Neuron (in vitro differentiated cells): Measurements from ENCODE around the gene MISP3.

ENCODE experiments used
- H2AFZ ChIP-seq: one replicate; pipeline ENCODE4 v1.6.1; 2013; ENCODE audit warnings: low read depth, mild to moderate bottlenecking, inconsistent platforms, low read length, moderate library complexity
- H3K27me3 ChIP-seq: one replicate; pipeline ENCODE4 v1.6.1; 2013; ENCODE audit warnings: low read length; ENCODE audit not compliant: insufficient read depth
- H3K36me3 ChIP-seq: one replicate; pipeline ENCODE4 v1.6.1; 2013; ENCODE audit warnings: low read length; ENCODE audit not compliant: insufficient read depth
- H3K4me1 ChIP-seq: one replicate; pipeline ENCODE4 v1.6.1; 2013; ENCODE audit warnings: low read length; ENCODE audit not compliant: insufficient read depth
- H3K4me3 ChIP-seq: 2 replicates; pipeline ENCODE4 v1.5.1; 2013; ENCODE audit warnings: mild to moderate bottlenecking, low read length, moderate library complexity
- H3K9me3 ChIP-seq: one replicate; pipeline ENCODE4 v1.6.1; 2013; ENCODE audit warnings: low read length

Gene MISP3

DNA sequence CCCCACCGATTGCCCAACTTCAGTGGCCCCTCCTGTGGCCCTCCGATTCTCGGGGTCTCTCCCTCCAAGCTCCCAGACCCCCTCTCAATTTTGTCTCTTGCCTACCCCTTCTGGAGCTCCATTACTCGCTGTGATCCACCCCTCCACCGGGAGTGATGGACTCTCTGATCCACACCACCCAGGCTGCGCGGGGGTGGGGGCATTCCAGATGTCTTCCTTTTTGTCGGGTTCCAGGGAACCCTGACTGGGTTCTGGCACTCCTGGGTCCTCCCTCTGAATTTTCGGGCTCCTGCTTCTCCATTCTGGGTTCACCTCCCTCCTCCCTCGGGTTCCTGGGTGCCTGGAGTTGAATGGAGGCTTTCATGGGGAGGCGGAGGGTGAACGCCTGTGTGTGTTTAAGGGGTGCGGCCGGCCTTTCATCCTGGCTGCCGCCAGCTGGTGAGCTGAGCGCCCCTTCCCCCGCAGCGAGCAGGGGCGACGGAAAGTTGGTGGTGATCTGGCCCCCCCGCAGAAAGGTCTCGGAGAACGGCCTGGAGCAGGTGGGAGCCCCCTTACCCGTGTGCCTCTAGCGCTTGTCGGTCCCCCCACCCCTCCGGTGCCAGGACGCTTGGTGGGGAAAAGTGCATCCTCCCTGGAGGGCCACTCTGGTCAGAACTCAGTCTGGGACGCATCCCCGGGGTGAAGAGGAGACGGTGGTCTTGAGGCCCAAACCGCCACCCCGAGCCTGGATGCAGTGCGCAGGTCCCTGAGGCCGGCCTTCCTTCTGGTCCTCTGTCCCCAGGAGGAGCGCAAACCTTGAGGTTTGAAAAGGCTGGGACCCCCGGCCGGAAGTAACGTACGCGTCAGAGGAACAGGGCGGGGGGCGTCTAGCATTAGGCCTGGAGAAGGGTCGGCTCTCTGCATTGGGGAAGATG is 1.6 kb downstream of the MISP3 start:
- peak overlapping the region; percentile 59 for H3K4me3 ChIP-seq
- H3K9me3 ChIP-seq: no peaks in the 10 kb centered on the region
- H3K27me3 ChIP-seq: no peaks in the 10 kb centered on the region
- H3K4me1 ChIP-seq: peaks cover 14% of the 10 kb centered on the region
- H3K36me3 ChIP-seq: no peaks in the 10 kb centered on the region
- H2AFZ ChIP-seq: peak overlapping the region; percentile 74

GRCh38 chr19:14078411-14078810 is 5.8 kb downstream of the MISP3 start:
- no peaks in the 10 kb centered on the region for H3K27me3 ChIP-seq

DNA sequence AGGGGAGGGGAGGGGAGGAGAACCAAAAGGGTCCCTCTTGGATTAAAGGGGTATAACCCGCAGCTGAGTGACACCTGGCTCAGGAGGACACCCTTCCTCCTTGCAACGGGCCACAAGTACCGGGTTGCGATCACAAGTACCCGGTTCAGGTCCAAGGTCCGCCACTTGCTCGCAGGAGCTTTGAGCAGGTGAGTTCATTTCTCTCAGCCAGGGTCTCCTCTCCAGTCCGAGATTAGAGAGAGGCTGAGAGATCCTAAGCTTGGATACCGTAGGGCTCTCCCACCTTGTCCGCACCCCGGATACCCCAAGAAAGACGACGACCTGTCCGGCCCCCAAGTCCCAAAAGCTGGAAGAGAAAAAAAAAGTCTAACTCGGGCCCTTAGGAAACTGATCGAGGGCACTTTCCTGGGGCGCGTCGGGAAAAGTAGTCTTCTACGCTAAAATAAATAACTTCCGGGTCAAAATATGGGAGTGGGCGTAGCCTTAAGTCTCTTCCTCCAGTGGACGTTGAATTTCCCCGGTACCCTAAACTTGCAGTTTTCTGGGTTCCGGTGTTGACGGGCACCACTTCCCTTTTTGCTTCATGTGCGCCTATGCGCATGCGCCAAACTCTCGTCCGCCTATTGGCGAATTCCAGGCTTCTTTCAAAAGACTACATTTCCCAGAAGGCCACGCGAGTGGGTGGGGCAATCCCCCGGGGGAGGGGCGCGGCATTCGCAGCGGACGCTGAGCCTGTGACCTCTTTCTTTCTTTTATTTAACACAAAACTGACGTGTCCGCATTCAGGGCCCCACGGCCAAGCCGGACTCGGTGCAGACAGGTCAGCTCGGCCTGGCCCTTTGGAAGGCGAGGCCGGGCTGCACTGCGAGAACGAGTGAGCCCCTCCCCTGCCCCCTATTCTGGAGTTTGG is 8.6 kb downstream of the MISP3 start:
- no peaks in the 10 kb centered on the region for H3K27me3 ChIP-seq
- peak overlapping the region; percentile 69 for H3K4me3 ChIP-seq
- no peaks in the 10 kb centered on the region for H3K9me3 ChIP-seq
- no peaks in the 10 kb centered on the region for H3K36me3 ChIP-seq
- peaks cover 9% of the 10 kb centered on the region for H3K4me1 ChIP-seq
- peak overlapping the region; percentile 70 for H2AFZ ChIP-seq

More at GRCh38 chr19:14078411-14078810, 5.8 kb downstream of the MISP3 start:
- no peak overlapping the region for H3K4me3 ChIP-seq
- H2AFZ ChIP-seq: no peak overlapping the region
- H3K36me3 ChIP-seq: no peaks in the 10 kb centered on the region
- H3K4me1 ChIP-seq: peaks cover 14% of the 10 kb centered on the region
- H3K9me3 ChIP-seq: no peaks in the 10 kb centered on the region

DNA sequence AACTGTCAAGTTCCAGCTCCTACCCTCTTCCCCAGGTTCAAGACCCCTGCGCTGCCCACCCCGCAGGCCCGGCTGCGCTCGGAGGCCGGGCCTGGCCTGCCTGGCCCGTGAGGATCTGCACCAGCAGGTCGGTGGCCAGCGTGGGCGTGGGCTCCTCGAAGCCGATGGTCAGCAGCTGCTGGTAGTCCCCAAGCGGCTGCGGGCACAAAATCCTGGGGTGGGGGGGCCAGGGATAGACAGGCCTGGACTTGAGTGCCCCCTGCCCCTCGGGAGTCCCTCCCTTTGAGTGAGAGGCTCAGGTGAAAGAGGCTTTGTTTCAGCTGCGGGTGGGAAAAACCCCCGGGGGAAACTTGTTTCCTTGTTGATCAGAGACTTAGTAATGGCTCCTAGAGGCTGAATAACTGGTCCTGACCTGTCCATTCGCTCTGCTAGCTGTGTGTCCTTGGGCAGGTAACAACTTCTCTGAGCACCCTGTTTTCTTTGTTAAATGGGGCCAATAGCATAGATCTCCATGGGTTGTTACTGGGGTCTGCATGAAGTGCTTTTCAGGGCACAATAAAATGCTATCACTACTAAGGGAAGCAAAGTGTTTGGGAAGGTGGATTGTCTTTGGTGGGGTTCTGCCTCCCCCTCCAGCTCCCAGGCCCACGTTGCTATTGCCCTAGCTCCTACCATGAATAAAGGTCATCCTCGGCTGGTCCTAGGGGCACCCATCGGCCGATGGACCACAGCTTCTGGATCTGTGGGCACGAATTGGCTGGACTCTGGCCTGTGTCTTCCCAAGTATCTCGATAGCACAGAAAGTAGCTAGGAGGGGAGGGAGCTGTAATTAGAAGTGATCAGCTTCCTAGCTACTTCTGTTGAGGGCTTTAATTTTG is 9.4 kb downstream of the MISP3 start:
- H3K4me1 ChIP-seq: peaks cover 9% of the 10 kb centered on the region

GRCh38 chr19:14082675-14082960 is 10.0 kb downstream of the MISP3 start:
- H2AFZ ChIP-seq: no peak overlapping the region
- no peaks in the 10 kb centered on the region for H3K9me3 ChIP-seq
- H3K27me3 ChIP-seq: no peaks in the 10 kb centered on the region
- H3K4me1 ChIP-seq: peaks cover 9% of the 10 kb centered on the region
- peaks cover 5% of the 10 kb centered on the region for H3K36me3 ChIP-seq
- no peak overlapping the region for H3K4me3 ChIP-seq

More for the DNA sequence above, 9.4 kb downstream of the MISP3 start:
- Histone ChIP-seq H3K36me3 (peaks cover 2% of the 10 kb centered on the region), H3K9me3 (no peaks in the 10 kb centered on the region), H2AFZ (peak overlapping the region; percentile 70), H3K27me3 (no peaks in the 10 kb centered on the region), H3K4me3 (peak overlapping the region; percentile 69)

DNA sequence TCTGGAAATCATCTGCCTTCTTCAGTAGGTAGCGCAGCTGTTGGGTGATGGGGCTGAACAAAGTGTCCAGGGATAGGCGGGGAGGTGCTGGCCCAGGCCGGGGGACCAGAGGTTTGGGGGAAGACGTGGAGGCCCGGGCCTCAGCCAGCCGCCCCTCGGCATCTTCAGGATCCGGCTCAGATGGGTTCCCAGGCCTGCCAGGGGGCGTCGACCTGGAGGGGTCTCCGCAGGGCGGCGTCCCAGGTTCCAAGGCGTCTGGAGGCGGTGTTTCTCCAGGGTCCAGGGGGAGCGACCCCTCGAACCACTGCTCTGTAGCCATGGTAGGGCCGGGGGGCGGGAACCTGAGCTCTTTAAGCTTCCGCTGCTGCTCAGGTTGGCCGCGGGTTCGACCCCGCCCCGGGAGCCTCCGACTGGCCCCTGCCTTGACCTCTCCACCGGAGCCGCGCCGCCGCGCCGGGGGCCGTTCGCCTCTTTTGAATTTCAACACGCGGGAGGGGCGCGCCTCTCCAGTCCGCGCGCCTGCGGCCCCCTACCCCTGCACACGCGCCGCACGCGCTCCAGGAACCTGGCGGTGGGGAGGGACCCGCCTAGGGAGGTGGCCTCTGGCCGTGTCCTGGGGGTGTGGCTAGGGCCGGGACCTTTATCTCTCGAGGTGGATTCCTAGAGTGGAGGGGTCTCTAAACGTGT is 12.9 kb downstream of the MISP3 start, which contains the start of gene C19orf67:
Gene C19orf67, minus strand, starts transcription at position 475 of the 687 bp plus-strand sequence. Its CDS starts 156 bp downstream, at position 319.
- Histone ChIP-seq H3K4me3 (no peak within 1 kb of the TSS), H3K27me3 (no peaks in the 10 kb centered on the region), H3K36me3 (peaks cover 17% of the 10 kb centered on the region), H3K9me3 (no peaks in the 10 kb centered on the region), H3K4me1 (peaks cover 14% of the 10 kb centered on the region), H2AFZ (no peak within 1 kb of the TSS)

- Histone ChIP-seq H2AFZ (no peak overlapping the region), H3K36me3 (peaks cover 17% of the 10 kb centered on the region), H3K4me1 (peaks cover 14% of the 10 kb centered on the region), H3K27me3 (no peaks in the 10 kb centered on the region), H3K9me3 (no peaks in the 10 kb centered on the region), H3K4me3 (no peak overlapping the region)
Observed at GRCh38 chr19:14086098-14086497, 13.5 kb downstream of the MISP3 start.

- peaks cover 17% of the 10 kb centered on the region for H3K36me3 ChIP-seq
- H3K27me3 ChIP-seq: no peaks in the 10 kb centered on the region
- peaks cover 10% of the 10 kb centered on the region for H3K4me1 ChIP-seq
- peak overlapping the region; percentile 77 for H3K4me3 ChIP-seq
- H2AFZ ChIP-seq: no peak overlapping the region
- H3K9me3 ChIP-seq: peaks cover 7% of the 10 kb centered on the region
Observed at GRCh38 chr19:14088634-14089411, 16.2 kb downstream of the MISP3 start.

GRCh38 chr19:14089412-14089661 is 16.8 kb downstream of the MISP3 start:
- H3K36me3 ChIP-seq: peaks cover 17% of the 10 kb centered on the region
- peaks cover 10% of the 10 kb centered on the region for H3K4me1 ChIP-seq
- H3K9me3 ChIP-seq: peaks cover 7% of the 10 kb centered on the region
- peak overlapping the region; percentile 63 for H2AFZ ChIP-seq
- H3K27me3 ChIP-seq: no peaks in the 10 kb centered on the region
- peak overlapping the region; percentile 77 for H3K4me3 ChIP-seq

- H2AFZ ChIP-seq: peak overlapping the region; percentile 63
- H3K4me3 ChIP-seq: peak overlapping the region; percentile 77
- peaks cover 7% of the 10 kb centered on the region for H3K9me3 ChIP-seq
- H3K27me3 ChIP-seq: no peaks in the 10 kb centered on the region
- peaks cover 17% of the 10 kb centered on the region for H3K36me3 ChIP-seq
- H3K4me1 ChIP-seq: peaks cover 10% of the 10 kb centered on the region
Observed at GRCh38 chr19:14089662-14090508, 17.3 kb downstream of the MISP3 start.

DNA sequence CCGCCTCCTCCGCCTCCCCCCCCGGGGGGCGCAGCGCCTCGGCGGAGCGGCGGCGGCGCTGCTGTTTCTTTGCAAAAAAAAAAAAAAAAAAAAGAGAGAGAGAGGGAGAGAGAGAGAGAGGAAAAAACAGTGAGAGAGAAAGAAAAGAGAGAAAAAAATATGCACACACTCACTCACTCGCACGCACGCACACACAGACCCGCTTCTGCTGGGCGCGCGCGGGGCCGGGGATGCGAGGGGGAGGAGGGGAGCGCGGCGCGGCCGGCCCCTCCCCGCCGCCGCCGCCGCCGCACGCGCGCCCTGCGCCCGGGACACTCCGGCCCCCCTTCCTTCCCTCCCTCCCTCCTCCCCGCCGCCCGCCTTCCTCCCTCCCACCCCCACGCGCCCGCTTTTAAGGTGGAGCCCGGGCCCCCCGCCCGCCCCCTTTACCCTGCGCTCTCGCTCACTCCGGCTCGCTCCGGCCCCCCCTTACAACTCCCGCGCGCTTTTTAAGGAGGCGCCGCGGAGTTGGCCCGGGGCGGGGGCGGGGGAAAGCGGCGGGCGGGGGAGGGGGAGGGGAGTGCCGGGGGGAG is 18.0 kb downstream of the MISP3 start, which contains the start of gene SAMD1:
Gene SAMD1, minus strand, starts transcription at position 243 of the 572 bp plus-strand sequence.
- Histone ChIP-seq H3K36me3 (peaks cover 17% of the 10 kb centered on the region), H2AFZ (peak within 1 kb of the TSS; percentile 63), H3K27me3 (no peaks in the 10 kb centered on the region), H3K4me1 (peaks cover 10% of the 10 kb centered on the region), H3K4me3 (peak within 1 kb of the TSS; percentile 77), H3K9me3 (peaks cover 7% of the 10 kb centered on the region)
